Activated naive CD8-positive, alpha-beta T cell treated with anti-CD3 and anti-CD28 coated beads for 36 hours (primary cell): ENCODE measurements around the gene PCED1A. TPM values are rescaled to one million over a fixed set of nuclear protein-coding genes. Genes with fewer than 3 reads are reported as not detected.
A peak's percentile ranks its signal among the peaks of the same experiment; 100 is the strongest.

Source experiments
- DNase-seq: peaks from one replicate; pipeline ENCODE4 v3.0.0; 2021
- H3K27ac Mint-ChIP-seq: one replicate; pipeline ENCODE4 v1.8.0; 2022; ENCODE audit warnings: mild to moderate bottlenecking, moderate library complexity, mixed read lengths
- H3K27me3 Mint-ChIP-seq: one replicate; pipeline ENCODE4 v1.8.0; 2022; ENCODE audit warnings: mild to moderate bottlenecking, mixed read lengths
- H3K36me3 Mint-ChIP-seq: one replicate; pipeline ENCODE4 v1.8.0; 2021; ENCODE audit warnings: mild to moderate bottlenecking, mixed read lengths
- H3K4me1 Mint-ChIP-seq: one replicate; pipeline ENCODE4 v1.8.0; 2021; ENCODE audit warnings: mixed read lengths
- H3K4me3 Mint-ChIP-seq: one replicate; pipeline ENCODE4 v1.8.0; 2022; ENCODE audit warnings: mild to moderate bottlenecking, moderate library complexity, mixed read lengths
- H3K9me3 Mint-ChIP-seq: one replicate; pipeline ENCODE4 v1.8.0; 2022; ENCODE audit warnings: mixed read lengths
- total RNA-seq, 2 experiments: library from RNA; stranded (reverse); gene quantifications; one replicate each; pipeline ENCODE4 v1.2.3, GENCODE V29; 2021

Gene PCED1A
- total RNA-seq, 2 experiments from 2014 or later: 24.2 to 26.3 TPM

- H3K36me3 Mint-ChIP-seq: peaks cover 23% of the 10 kb centered on the region
- H3K4me1 Mint-ChIP-seq: peaks cover 66% of the 10 kb centered on the region
- peak overlapping the region; percentile 89 for H3K4me3 Mint-ChIP-seq
- H3K9me3 Mint-ChIP-seq: no peaks in the 10 kb centered on the region
- no peaks in the 10 kb centered on the region for H3K27me3 Mint-ChIP-seq
- peak; percentile 78 for DNase-seq
- H3K27ac Mint-ChIP-seq: peak overlapping the region; percentile 97
Observed at GRCh38 chr20:2871661-2872458, 31.4 kb upstream of the PCED1A start.

GRCh38 chr20:2871111-2871465, 30.6 kb upstream of the PCED1A start:
- H3K27ac Mint-ChIP-seq: peak overlapping the region; percentile 94
- peak overlapping the region; percentile 62 for H3K4me3 Mint-ChIP-seq
- DNase-seq: peak; percentile 29
- H3K27me3 Mint-ChIP-seq: no peaks in the 10 kb centered on the region
- H3K4me1 Mint-ChIP-seq: peaks cover 68% of the 10 kb centered on the region
- H3K9me3 Mint-ChIP-seq: no peaks in the 10 kb centered on the region
- peaks cover 21% of the 10 kb centered on the region for H3K36me3 Mint-ChIP-seq

GRCh38 chr20:2869381-2869780, 28.9 kb upstream of the PCED1A start:
- Mint-ChIP-seq H3K36me3 (peaks cover 19% of the 10 kb centered on the region), H3K27ac (no peak overlapping the region), H3K4me1 (peaks cover 67% of the 10 kb centered on the region), H3K9me3 (no peaks in the 10 kb centered on the region), H3K27me3 (no peaks in the 10 kb centered on the region), H3K4me3 (no peak overlapping the region)
- no peak for DNase-seq

GRCh38 chr20:2867081-2867864, 26.8 kb upstream of the PCED1A start:
- Mint-ChIP-seq H3K9me3 (no peaks in the 10 kb centered on the region), H3K4me3 (no peak overlapping the region), H3K27me3 (no peaks in the 10 kb centered on the region), H3K4me1 (peaks cover 63% of the 10 kb centered on the region), H3K27ac (peak overlapping the region; percentile 23), H3K36me3 (peaks cover 17% of the 10 kb centered on the region)
- DNase-seq: no peak

GRCh38 chr20:2866236-2866635, 25.8 kb upstream of the PCED1A start:
- Mint-ChIP-seq H3K4me1 (peaks cover 57% of the 10 kb centered on the region), H3K9me3 (no peaks in the 10 kb centered on the region), H3K36me3 (peaks cover 17% of the 10 kb centered on the region), H3K27me3 (no peaks in the 10 kb centered on the region), H3K4me3 (no peak overlapping the region), H3K27ac (peak overlapping the region; percentile 82)
- DNase-seq: peak; percentile 29

- H3K27ac Mint-ChIP-seq: peak overlapping the region; percentile 82
- H3K36me3 Mint-ChIP-seq: peaks cover 17% of the 10 kb centered on the region
- no peaks in the 10 kb centered on the region for H3K9me3 Mint-ChIP-seq
- peaks cover 51% of the 10 kb centered on the region for H3K4me1 Mint-ChIP-seq
- DNase-seq: peak; percentile 67
- H3K4me3 Mint-ChIP-seq: peak overlapping the region; percentile 1
- no peaks in the 10 kb centered on the region for H3K27me3 Mint-ChIP-seq
Observed at GRCh38 chr20:2865630-2866029, 25.2 kb upstream of the PCED1A start.

GRCh38 chr20:2865101-2865500, 24.6 kb upstream of the PCED1A start:
- no peaks in the 10 kb centered on the region for H3K27me3 Mint-ChIP-seq
- H3K4me3 Mint-ChIP-seq: no peak overlapping the region
- H3K9me3 Mint-ChIP-seq: no peaks in the 10 kb centered on the region
- peaks cover 17% of the 10 kb centered on the region for H3K36me3 Mint-ChIP-seq
- peak overlapping the region; percentile 21 for H3K27ac Mint-ChIP-seq
- H3K4me1 Mint-ChIP-seq: peaks cover 46% of the 10 kb centered on the region
- no peak for DNase-seq

- DNase-seq: no peak
- Mint-ChIP-seq H3K27ac (no peak overlapping the region), H3K4me3 (no peak overlapping the region), H3K27me3 (no peaks in the 10 kb centered on the region), H3K4me1 (peaks cover 45% of the 10 kb centered on the region), H3K9me3 (no peaks in the 10 kb centered on the region), H3K36me3 (peaks cover 17% of the 10 kb centered on the region)
Observed at GRCh38 chr20:2864626-2865025, 24.2 kb upstream of the PCED1A start.

GRCh38 chr20:2859330-2860121, 19.1 kb upstream of the PCED1A start:
- no peaks in the 10 kb centered on the region for H3K27me3 Mint-ChIP-seq
- no peak overlapping the region for H3K27ac Mint-ChIP-seq
- H3K4me3 Mint-ChIP-seq: no peak overlapping the region
- H3K9me3 Mint-ChIP-seq: no peaks in the 10 kb centered on the region
- peaks cover 2% of the 10 kb centered on the region for H3K36me3 Mint-ChIP-seq
- H3K4me1 Mint-ChIP-seq: peaks cover 3% of the 10 kb centered on the region
- DNase-seq: no peak

- no peaks in the 10 kb centered on the region for H3K9me3 Mint-ChIP-seq
Observed at GRCh38 chr20:2858591-2858990, 18.1 kb upstream of the PCED1A start.

GRCh38 chr20:2851086-2851485, 10.6 kb upstream of the PCED1A start:
- Mint-ChIP-seq H3K4me1 (peaks cover 14% of the 10 kb centered on the region), H3K27ac (no peak overlapping the region), H3K4me3 (no peak overlapping the region), H3K9me3 (no peaks in the 10 kb centered on the region), H3K27me3 (no peaks in the 10 kb centered on the region), H3K36me3 (peaks cover 2% of the 10 kb centered on the region)
- no peak for DNase-seq

More at GRCh38 chr20:2858591-2858990, 18.1 kb upstream of the PCED1A start:
- no peak overlapping the region for H3K4me3 Mint-ChIP-seq
- DNase-seq: no peak
- H3K36me3 Mint-ChIP-seq: no peaks in the 10 kb centered on the region
- H3K27me3 Mint-ChIP-seq: no peaks in the 10 kb centered on the region
- H3K27ac Mint-ChIP-seq: no peak overlapping the region
- peaks cover 2% of the 10 kb centered on the region for H3K4me1 Mint-ChIP-seq

- Mint-ChIP-seq H3K27me3 (no peaks in the 10 kb centered on the region), H3K27ac (no peak overlapping the region), H3K4me3 (no peak overlapping the region), H3K9me3 (no peaks in the 10 kb centered on the region), H3K36me3 (peaks cover 5% of the 10 kb centered on the region), H3K4me1 (peaks cover 24% of the 10 kb centered on the region)
- DNase-seq: no peak
Observed at GRCh38 chr20:2849529-2849928, 9.1 kb upstream of the PCED1A start.

- no peak overlapping the region for H3K27ac Mint-ChIP-seq
- no peaks in the 10 kb centered on the region for H3K27me3 Mint-ChIP-seq
- no peaks in the 10 kb centered on the region for H3K9me3 Mint-ChIP-seq
- no peak for DNase-seq
- no peak overlapping the region for H3K4me3 Mint-ChIP-seq
- H3K4me1 Mint-ChIP-seq: peaks cover 26% of the 10 kb centered on the region
- H3K36me3 Mint-ChIP-seq: peaks cover 7% of the 10 kb centered on the region
Observed at GRCh38 chr20:2847802-2848201, 7.3 kb upstream of the PCED1A start.

GRCh38 chr20:2846698-2847097, 6.2 kb upstream of the PCED1A start:
- H3K4me1 Mint-ChIP-seq: peaks cover 17% of the 10 kb centered on the region
- H3K27me3 Mint-ChIP-seq: no peaks in the 10 kb centered on the region
- peaks cover 7% of the 10 kb centered on the region for H3K36me3 Mint-ChIP-seq
- H3K4me3 Mint-ChIP-seq: no peak overlapping the region
- no peaks in the 10 kb centered on the region for H3K9me3 Mint-ChIP-seq
- DNase-seq: no peak
- H3K27ac Mint-ChIP-seq: no peak overlapping the region

- DNase-seq: no peak
- Mint-ChIP-seq H3K27me3 (no peaks in the 10 kb centered on the region), H3K4me3 (no peak overlapping the region), H3K4me1 (peaks cover 18% of the 10 kb centered on the region), H3K9me3 (no peaks in the 10 kb centered on the region), H3K27ac (no peak overlapping the region), H3K36me3 (peaks cover 7% of the 10 kb centered on the region)
Observed at GRCh38 chr20:2845607-2846006, 5.2 kb upstream of the PCED1A start.
